H9 (cell line): ENCODE results near the gene RPL37A. TPM values are rescaled to one million over a fixed set of nuclear protein-coding genes. Genes with fewer than 3 reads are reported as not detected.

ENCODE experiments used
- DNase-seq: peaks from one replicate; pipeline ENCODE4 v3.0.0-alpha.2; 2017
- H2AFZ ChIP-seq: one replicate; pipeline ENCODE4 v1.6.1; 2013; ENCODE audit warnings: mild to moderate bottlenecking, low read length, control low read depth, moderate library complexity
- H2AK5ac ChIP-seq: 2 replicates; pipeline ENCODE4 v1.6.1; 2013; ENCODE audit warnings: low read length, control low read depth, mixed read lengths; ENCODE audit not compliant: insufficient read length
- H2BK120ac ChIP-seq: one replicate; pipeline ENCODE4 v1.6.1; 2013; ENCODE audit warnings: low read depth, mild to moderate bottlenecking, low read length, control low read depth, inconsistent platforms; ENCODE audit not compliant: poor library complexity, severe bottlenecking
- H2BK12ac ChIP-seq: 2 replicates; pipeline ENCODE4 v1.6.1; 2013; ENCODE audit warnings: low read length, control low read depth, mixed read lengths, low read depth; ENCODE audit not compliant: insufficient read length
- H2BK15ac ChIP-seq: 2 replicates; pipeline ENCODE4 v1.6.1; 2013; ENCODE audit warnings: low read depth, low read length, control low read depth
- H2BK20ac ChIP-seq: one replicate; pipeline ENCODE4 v1.6.1; 2013; ENCODE audit warnings: low read depth, mild to moderate bottlenecking, low read length, control low read depth, inconsistent platforms; ENCODE audit not compliant: poor library complexity, severe bottlenecking
- H2BK5ac ChIP-seq: 2 replicates; pipeline ENCODE4 v1.6.1; 2013; ENCODE audit warnings: low read length, control low read depth, mixed read lengths; ENCODE audit not compliant: insufficient read length
- H3K14ac ChIP-seq: 2 replicates; pipeline ENCODE4 v1.6.1; 2013; ENCODE audit warnings: low read length, control low read depth; ENCODE audit not compliant: insufficient read depth
- H3K18ac ChIP-seq: 2 replicates; pipeline ENCODE4 v1.6.1; 2013; ENCODE audit warnings: low read depth, mild to moderate bottlenecking, mixed read lengths, low read length, control low read depth; ENCODE audit not compliant: insufficient read length
- H3K23ac ChIP-seq: 2 replicates; pipeline ENCODE4 v1.6.1; 2013; ENCODE audit warnings: low read length, control low read depth, mixed read lengths, low read depth; ENCODE audit not compliant: insufficient read length
- H3K23me2 ChIP-seq: 2 replicates; pipeline ENCODE4 v1.6.1; 2013; ENCODE audit warnings: low read depth, mild to moderate bottlenecking, mixed read lengths, low read length, control low read depth; ENCODE audit not compliant: insufficient read length, poor library complexity, severe bottlenecking
- H3K27ac ChIP-seq: 2 replicates; pipeline ENCODE4 v1.5.1; 2013; ENCODE audit warnings: low read length, control low read depth, mixed read lengths, low read depth; ENCODE audit not compliant: insufficient read length
- H3K27me3 ChIP-seq: 2 replicates; pipeline ENCODE4 v1.6.1; 2013; ENCODE audit warnings: low read length, control low read depth, inconsistent platforms; ENCODE audit not compliant: insufficient read depth
- H3K4ac ChIP-seq: 2 replicates; pipeline ENCODE4 v1.6.1; 2013; ENCODE audit warnings: low read depth, mild to moderate bottlenecking, control low read depth, inconsistent platforms, low read length, moderate library complexity
- H3K4me1 ChIP-seq: 2 replicates; pipeline ENCODE4 v1.6.1; 2013; ENCODE audit warnings: low read length, control low read depth, inconsistent platforms; ENCODE audit not compliant: insufficient read depth
- H3K4me2 ChIP-seq: 2 replicates; pipeline ENCODE4 v1.6.1; 2013; ENCODE audit warnings: low read length, control low read depth, mixed read lengths; ENCODE audit not compliant: insufficient read length, insufficient read depth
- H3K56ac ChIP-seq: 2 replicates; pipeline ENCODE4 v1.6.1; 2013; ENCODE audit warnings: low read depth, mild to moderate bottlenecking, mixed read lengths, low read length, control low read depth; ENCODE audit not compliant: insufficient read length
- H3K79me1 ChIP-seq: 2 replicates; pipeline ENCODE4 v1.6.1; 2013; ENCODE audit warnings: low read depth, mild to moderate bottlenecking, moderate library complexity, low read length, control low read depth, inconsistent platforms; ENCODE audit not compliant: insufficient read depth, poor library complexity, severe bottlenecking
- H3K79me2 ChIP-seq: 2 replicates; pipeline ENCODE4 v1.6.1; 2013; ENCODE audit warnings: low read length, control low read depth, inconsistent platforms; ENCODE audit not compliant: insufficient read depth
- H3K9ac ChIP-seq: 2 replicates; pipeline ENCODE4 v1.6.1; 2013; ENCODE audit warnings: low read length, control low read depth, mixed read lengths; ENCODE audit not compliant: insufficient read length; ENCODE audit errors: extremely low read depth
- H3K9me3 ChIP-seq: one replicate; pipeline ENCODE4 v1.6.1; 2013; ENCODE audit warnings: low read depth, low read length, inconsistent platforms; ENCODE audit not compliant: control insufficient read depth
- H3T11ph ChIP-seq: one replicate; pipeline ENCODE4 v1.6.1; 2013; ENCODE audit warnings: mild to moderate bottlenecking, low read length, control low read depth, inconsistent platforms
- H4K20me1 ChIP-seq: one replicate; pipeline ENCODE4 v1.6.1; 2013; ENCODE audit not compliant: control insufficient read depth, insufficient read length, insufficient read depth
- H4K5ac ChIP-seq: 2 replicates; pipeline ENCODE4 v1.6.1; 2013; ENCODE audit warnings: low read depth, mild to moderate bottlenecking, mixed read lengths, low read length, control low read depth; ENCODE audit not compliant: insufficient read length
- H4K8ac ChIP-seq: replicated peaks from 2 replicates; pipeline ENCODE4 v1.6.1; 2013; ENCODE audit warnings: low read length, control low read depth, mixed read lengths, low read depth; ENCODE audit not compliant: insufficient read length
- H4K91ac ChIP-seq: 2 replicates; pipeline ENCODE4 v1.6.1; 2013; ENCODE audit warnings: low read depth, mild to moderate bottlenecking, moderate library complexity, mixed read lengths, low read length, control low read depth; ENCODE audit not compliant: insufficient read length
- H3K27ac Mint-ChIP-seq, 3 experiments: 2 replicates in 2 of 3; 3 replicates in 1 of 3; pipeline ENCODE4 v1.8.0; 2020 to 2021; ENCODE audit warnings: mixed read lengths in 3 of 3, mild to moderate bottlenecking in 1 of 3, moderate library complexity in 1 of 3
- H3K27me3 Mint-ChIP-seq: 2 replicates; pipeline ENCODE4 v1.8.0; 2021; ENCODE audit warnings: low read depth, mild to moderate bottlenecking, moderate library complexity, mixed read lengths
- H3K36me3 Mint-ChIP-seq, 3 experiments: 2 replicates in 2 of 3; 3 replicates in 1 of 3; pipeline ENCODE4 v1.8.0; 2020 to 2021; ENCODE audit warnings: low read depth in 3 of 3, mixed read lengths in 3 of 3; ENCODE audit not compliant: insufficient read depth in 1 of 3
- H3K4me1 Mint-ChIP-seq, 2 experiments: 2 replicates each; pipeline ENCODE4 v1.8.0; 2020; ENCODE audit warnings: mixed read lengths in 2 of 2
- H3K4me3 Mint-ChIP-seq, 2 experiments: 2 replicates in 1 of 2; 3 replicates in 1 of 2; pipeline ENCODE4 v1.8.0; 2020 to 2021; ENCODE audit warnings: mild to moderate bottlenecking in 2 of 2, mixed read lengths in 2 of 2, moderate library complexity in 1 of 2
- H3K9me3 Mint-ChIP-seq, 2 experiments: 2 replicates in 1 of 2; 3 replicates in 1 of 2; pipeline ENCODE4 v1.8.0; 2020; ENCODE audit warnings: mild to moderate bottlenecking in 2 of 2, mixed read lengths in 2 of 2, moderate library complexity in 1 of 2
- WGBS: extraction: QIAGEN DNeasy Blood & Tissue Kit; methylation state at CpG from one replicate; pipeline ENCODE4 v1.1.7; 2013; ENCODE audit warnings: missing lambda C conversion rate, low lambda C conversion rate, mixed read lengths; ENCODE audit not compliant: insufficient read length; ENCODE audit errors: extremely low coverage; 5-methylcytosine and 5-hydroxymethylcytosine counted together
- total RNA-seq: library from RNA; stranded (reverse); gene quantifications from 2 replicates; pipeline ENCODE4 v1.2.1, GENCODE V29; 2021
- TF ChIP-seq, protein P1 (sequence below): fragments of 200-600 bp; sonication (generic); conservative IDR thresholded peaks from 3 replicates; pipeline ENCODE4 v1.8.0; 2021; ENCODE audit warnings: antibody characterized with exemption, mild to moderate bottlenecking

RPL37A gene
- total RNA-seq, 1 experiment from 2014 or later = 3,769 TPM

DNA sequence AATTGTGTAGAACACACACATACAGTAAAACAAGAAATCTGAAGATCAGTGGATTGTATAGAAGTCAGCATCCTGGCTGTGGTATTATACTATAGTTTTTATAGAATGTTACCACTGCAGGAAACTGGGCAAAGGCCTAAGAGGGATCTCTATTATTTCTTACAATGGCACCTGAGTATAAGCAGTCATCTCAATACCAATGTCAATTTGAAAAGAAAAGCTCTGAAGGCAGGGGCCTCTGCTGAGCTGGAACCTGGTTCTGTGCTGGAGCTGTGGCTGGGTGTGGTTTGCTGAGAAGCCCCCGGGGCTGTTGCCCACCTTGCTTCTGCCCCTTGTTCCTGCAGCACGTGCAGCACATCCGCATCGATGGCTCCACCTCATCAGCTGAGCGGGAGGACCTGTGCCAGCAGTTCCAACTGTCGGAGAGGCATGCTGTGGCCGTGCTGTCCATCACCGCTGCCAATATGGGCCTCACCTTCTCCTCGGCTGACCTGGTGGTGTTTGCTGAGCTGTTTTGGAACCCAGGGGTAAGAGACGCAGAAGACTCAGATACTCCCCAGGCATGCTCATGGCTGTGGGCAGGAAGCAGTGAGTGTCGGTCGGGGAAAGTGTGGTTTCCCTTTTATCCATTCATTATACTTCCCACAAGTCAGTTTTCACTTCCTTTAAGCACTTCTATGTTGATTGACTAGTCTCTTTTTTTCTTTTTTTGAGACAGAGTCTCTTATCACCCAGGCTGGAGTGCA, 23.5 kb upstream of the RPL37A start:
- Mint-ChIP-seq H3K27me3 (no peaks in the 10 kb centered on the region), H3K27ac (no peak overlapping the region), H3K4me3 (no peak overlapping the region), H3K36me3 (peaks cover 0 to 19% (median 5%) of the 10 kb centered on the region in 3 experiments; a peak in 4 of 7 replicates), H3K9me3 (no peaks in the 10 kb centered on the region), H3K4me1 (peaks cover 5 to 6% of the 10 kb centered on the region in 2 experiments; a peak in 3 of 4 replicates)
- H3K4me2 ChIP-seq = no peak overlapping the region
- no peak overlapping the region for H3K4ac ChIP-seq
- H4K20me1 ChIP-seq = no peaks in the 10 kb centered on the region
- no peak overlapping the region for H4K91ac ChIP-seq
- no peak for DNase-seq
- no peak overlapping the region for H2BK120ac ChIP-seq
- H3K23ac ChIP-seq = no peak overlapping the region
- H2BK15ac ChIP-seq = no peak overlapping the region
- TF ChIP-seq, protein P1, sequence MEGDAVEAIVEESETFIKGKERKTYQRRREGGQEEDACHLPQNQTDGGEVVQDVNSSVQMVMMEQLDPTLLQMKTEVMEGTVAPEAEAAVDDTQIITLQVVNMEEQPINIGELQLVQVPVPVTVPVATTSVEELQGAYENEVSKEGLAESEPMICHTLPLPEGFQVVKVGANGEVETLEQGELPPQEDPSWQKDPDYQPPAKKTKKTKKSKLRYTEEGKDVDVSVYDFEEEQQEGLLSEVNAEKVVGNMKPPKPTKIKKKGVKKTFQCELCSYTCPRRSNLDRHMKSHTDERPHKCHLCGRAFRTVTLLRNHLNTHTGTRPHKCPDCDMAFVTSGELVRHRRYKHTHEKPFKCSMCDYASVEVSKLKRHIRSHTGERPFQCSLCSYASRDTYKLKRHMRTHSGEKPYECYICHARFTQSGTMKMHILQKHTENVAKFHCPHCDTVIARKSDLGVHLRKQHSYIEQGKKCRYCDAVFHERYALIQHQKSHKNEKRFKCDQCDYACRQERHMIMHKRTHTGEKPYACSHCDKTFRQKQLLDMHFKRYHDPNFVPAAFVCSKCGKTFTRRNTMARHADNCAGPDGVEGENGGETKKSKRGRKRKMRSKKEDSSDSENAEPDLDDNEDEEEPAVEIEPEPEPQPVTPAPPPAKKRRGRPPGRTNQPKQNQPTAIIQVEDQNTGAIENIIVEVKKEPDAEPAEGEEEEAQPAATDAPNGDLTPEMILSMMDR = no peak
- no peak overlapping the region for H2BK5ac ChIP-seq
- no peak overlapping the region for H3K9ac ChIP-seq
- H3K4me1 ChIP-seq = 0 out of 2 replicates have a peak, but pooled peaks cover 4% of the 10 kb centered on the region
- no peak overlapping the region for H3T11ph ChIP-seq
- no peak overlapping the region for H4K8ac ChIP-seq
- no peak overlapping the region for H3K18ac ChIP-seq
- no peak overlapping the region for H2AFZ ChIP-seq
- no peaks in the 10 kb centered on the region for H3K9me3 ChIP-seq
- no peaks in the 10 kb centered on the region for H3K23me2 ChIP-seq
- no peak overlapping the region; the same call in 1 of the 2 replicates for H3K14ac ChIP-seq
- no peaks in the 10 kb centered on the region for H3K79me1 ChIP-seq
- no peaks in the 10 kb centered on the region for H3K79me2 ChIP-seq
- no peaks in the 10 kb centered on the region for H3K27me3 ChIP-seq
- H2BK12ac ChIP-seq = no peak overlapping the region
- H2BK20ac ChIP-seq = no peak overlapping the region
- WGBS = no CpG with 5 or more reads among the region's 12 CpGs
- no peak overlapping the region for H3K27ac ChIP-seq
- H3K56ac ChIP-seq = no peak overlapping the region
- H4K5ac ChIP-seq = no peak overlapping the region
- H2AK5ac ChIP-seq = no peak overlapping the region
